Calu3 (cell line): ENCODE data around the gene RBMX. TPM values are rescaled to one million over a fixed set of nuclear protein-coding genes. Genes with fewer than 3 reads are reported as not detected.

Experiments used
- BruUV-seq: library from RNA; stranded (reverse); fragments of 400-500 nt; replicated peaks from 2 replicates; lab custom pipeline; 2021; lab: Mats Ljungman, UMichigan
- CTCF ChIA-PET: fragments of 300-600 bp; sonication (Branson Sonifier 250); formaldehyde crosslinking; loops from one replicate; lab custom pipeline; 2022; ENCODE audit warnings: antibody characterized with exemption; lab: Charles Lee
- DNase-seq: peaks from one replicate; pipeline ENCODE4 v3.0.0; 2022
- H3K27ac Mint-ChIP-seq: one replicate; pipeline ENCODE4 v1.8.0; 2022; ENCODE audit warnings: mixed read lengths; ENCODE audit not compliant: unreplicated experiment
- H3K27me3 Mint-ChIP-seq: one replicate; pipeline ENCODE4 v1.8.0; 2022; ENCODE audit warnings: mixed read lengths; ENCODE audit not compliant: unreplicated experiment
- H3K36me3 Mint-ChIP-seq: one replicate; pipeline ENCODE4 v1.8.0; 2022; ENCODE audit warnings: mild to moderate bottlenecking, moderate library complexity, mixed read lengths; ENCODE audit not compliant: insufficient read depth, unreplicated experiment
- H3K4me1 Mint-ChIP-seq: one replicate; pipeline ENCODE4 v1.8.0; 2022; ENCODE audit warnings: mild to moderate bottlenecking, low read depth, mixed read lengths; ENCODE audit not compliant: unreplicated experiment
- H3K4me3 Mint-ChIP-seq: one replicate; pipeline ENCODE4 v1.8.0; 2022; ENCODE audit warnings: mild to moderate bottlenecking, low read depth, moderate library complexity, mixed read lengths; ENCODE audit not compliant: unreplicated experiment
- H3K9me3 Mint-ChIP-seq: one replicate; pipeline ENCODE4 v1.8.0; 2022; ENCODE audit warnings: low read depth, mixed read lengths; ENCODE audit not compliant: unreplicated experiment
- CTCF ChIP-seq: fragments of 200-600 bp; IDR thresholded peaks from one replicate; pipeline ENCODE4 v1.8.0; 2022; ENCODE audit warnings: antibody characterized with exemption; ENCODE audit not compliant: unreplicated experiment
- intact Hi-C: fragments of 100-400 bp; cut with micrococcal nuclease; formaldehyde crosslinking; loops from one replicate; pipeline ENCODE4 v1.10.0; 2022; ENCODE audit not compliant: unreplicated experiment
- total RNA-seq: library from RNA; stranded (reverse); gene quantifications from 2 replicates; pipeline ENCODE4 v1.2.3, GENCODE V29; 2022

RBMX gene
- total RNA-seq, 1 experiment from 2014 or later = 252 TPM

DNA sequence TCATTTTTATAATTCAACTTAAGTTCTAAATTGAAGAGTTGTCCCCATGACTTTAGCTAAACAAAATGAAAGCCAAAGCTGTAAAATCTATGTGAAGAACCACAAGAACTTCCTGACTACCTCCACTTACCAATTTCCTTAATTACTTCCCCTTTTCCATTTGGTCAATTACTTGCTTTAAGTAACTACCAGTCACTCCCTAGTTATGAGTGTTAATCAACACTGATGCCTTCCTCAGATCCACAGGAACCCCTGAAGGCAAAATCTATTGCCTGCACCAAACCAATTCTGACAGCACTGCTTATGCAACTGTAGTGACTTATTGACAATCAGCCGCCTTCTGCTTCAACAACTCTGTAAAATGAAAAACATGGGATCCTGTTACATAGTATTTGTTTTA is 10.5 kb downstream of the RBMX start:
- BruUV-seq = no TSS peak
- Mint-ChIP-seq H3K4me1 (peaks cover 8% of the 10 kb centered on the region), H3K27me3 (no peaks in the 10 kb centered on the region), H3K36me3 (peaks cover 88% of the 10 kb centered on the region), H3K27ac (no peak overlapping the region), H3K4me3 (no peak overlapping the region), H3K9me3 (no peaks in the 10 kb centered on the region)
- DNase-seq = no peak
- intact Hi-C loops = no loop called here
- no peak for TF ChIP-seq CTCF
- CTCF ChIA-PET = interaction anchor here (0.6 kb wide), 1 partner anchor 48 kb away, joined by 4 read pairs; no protein-coding TSS in a partner anchor

DNA sequence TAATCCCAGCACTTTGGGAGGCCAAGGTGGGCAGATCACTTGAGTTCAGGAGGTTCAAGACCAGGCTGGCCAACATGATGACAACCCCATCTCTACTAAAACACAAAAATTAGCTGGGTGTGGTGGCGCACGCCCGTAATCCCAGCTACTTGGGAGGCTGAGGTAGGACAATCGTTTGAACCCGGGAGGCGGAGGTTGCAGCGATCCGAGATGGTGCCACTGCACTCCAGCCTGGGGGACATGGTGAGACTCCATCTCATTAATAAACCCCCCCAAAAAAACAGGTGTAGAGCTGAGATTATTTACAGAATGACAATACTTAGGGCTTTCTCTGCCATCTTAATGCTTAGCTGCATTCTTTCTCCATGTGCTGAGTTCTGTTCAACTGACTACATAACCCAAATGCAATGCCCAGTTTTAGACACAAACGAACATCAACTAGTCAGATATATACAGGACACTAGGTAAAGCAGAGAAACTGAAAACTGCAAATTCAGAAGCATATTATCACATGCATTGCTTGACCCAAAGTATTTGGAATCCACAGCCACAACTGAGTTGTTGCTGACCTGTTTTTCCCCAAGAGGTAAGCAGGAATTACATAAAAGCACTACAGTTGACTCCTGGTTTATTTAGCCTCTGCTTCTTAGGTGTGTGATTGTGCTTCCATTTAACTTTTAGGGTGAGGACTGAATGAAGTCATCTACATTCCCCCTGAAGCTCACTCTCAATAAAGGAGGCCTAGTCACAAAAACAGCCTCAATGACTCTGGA is 12.1 kb downstream of the RBMX start:
- H3K4me1 Mint-ChIP-seq = peaks cover 8% of the 10 kb centered on the region
- peaks cover 87% of the 10 kb centered on the region for H3K36me3 Mint-ChIP-seq
- H3K9me3 Mint-ChIP-seq = no peaks in the 10 kb centered on the region
- intact Hi-C loops = loop anchor here (5.0 kb wide), 1 partner anchor 59 kb away; no protein-coding TSS in a partner anchor
- H3K27me3 Mint-ChIP-seq = no peaks in the 10 kb centered on the region
- BruUV-seq = no TSS peak
- CTCF ChIA-PET = no interaction called here
- no peak overlapping the region for H3K4me3 Mint-ChIP-seq
- DNase-seq = no peak
- no peak overlapping the region for H3K27ac Mint-ChIP-seq
- no peak for TF ChIP-seq CTCF

- DNase-seq = no peak
- no peaks in the 10 kb centered on the region for H3K9me3 Mint-ChIP-seq
- no peaks in the 10 kb centered on the region for H3K27me3 Mint-ChIP-seq
- no peak overlapping the region for H3K27ac Mint-ChIP-seq
- no peak for TF ChIP-seq CTCF
- intact Hi-C loops = loop anchor here (5.0 kb wide), 1 partner anchor 60 kb away; no protein-coding TSS in a partner anchor
- BruUV-seq = no TSS peak
- H3K4me3 Mint-ChIP-seq = no peak overlapping the region
- H3K4me1 Mint-ChIP-seq = peaks cover 8% of the 10 kb centered on the region
- CTCF ChIA-PET = no interaction called here
- peaks cover 78% of the 10 kb centered on the region for H3K36me3 Mint-ChIP-seq
Observed at GRCh38 chrX:136867518-136867917, 13.0 kb downstream of the RBMX start.

- H3K27me3 Mint-ChIP-seq = no peaks in the 10 kb centered on the region
- no peaks in the 10 kb centered on the region for H3K9me3 Mint-ChIP-seq
- no peak for TF ChIP-seq CTCF
- H3K36me3 Mint-ChIP-seq = peaks cover 76% of the 10 kb centered on the region
- no TSS peak for BruUV-seq
- intact Hi-C loops = loop anchor here (5.0 kb wide), 1 partner anchor 60 kb away; no protein-coding TSS in a partner anchor
- peaks cover 8% of the 10 kb centered on the region for H3K4me1 Mint-ChIP-seq
- H3K27ac Mint-ChIP-seq = no peak overlapping the region
- DNase-seq = no peak
- CTCF ChIA-PET = interaction anchor here (0.6 kb wide), 1 partner anchor 142 kb away, joined by 4 read pairs; no protein-coding TSS in a partner anchor
- no peak overlapping the region for H3K4me3 Mint-ChIP-seq
Observed at GRCh38 chrX:136867096-136867491, 13.4 kb downstream of the RBMX start.
